Glutamatergic neuron (in vitro differentiated cells): ENCODE measurements around the gene TULP1. TPM values are rescaled to one million over a fixed set of nuclear protein-coding genes. Genes with fewer than 3 reads are reported as not detected.

ENCODE experiments used
- DNase-seq: peaks from one replicate; pipeline ENCODE4 v3.0.0; 2022
- H3K27ac Mint-ChIP-seq: one replicate; pipeline ENCODE4 v1.8.0; 2020; ENCODE audit warnings: mild to moderate bottlenecking, mixed read lengths, inconsistent platforms; ENCODE audit not compliant: unreplicated experiment
- H3K27me3 Mint-ChIP-seq: one replicate; pipeline ENCODE4 v1.8.0; 2020; ENCODE audit warnings: mild to moderate bottlenecking, moderate library complexity, mixed read lengths, inconsistent platforms; ENCODE audit not compliant: unreplicated experiment
- H3K36me3 Mint-ChIP-seq: one replicate; pipeline ENCODE4 v1.8.0; 2020; ENCODE audit warnings: mild to moderate bottlenecking, mixed read lengths, inconsistent platforms; ENCODE audit not compliant: unreplicated experiment
- H3K4me1 Mint-ChIP-seq: one replicate; pipeline ENCODE4 v1.8.0; 2020; ENCODE audit warnings: mild to moderate bottlenecking, low read depth, mixed read lengths, inconsistent platforms; ENCODE audit not compliant: unreplicated experiment
- H3K4me3 Mint-ChIP-seq: one replicate; pipeline ENCODE4 v1.8.0; 2020; ENCODE audit warnings: mild to moderate bottlenecking, mixed read lengths, inconsistent platforms; ENCODE audit not compliant: unreplicated experiment
- H3K9me3 Mint-ChIP-seq: one replicate; pipeline ENCODE4 v1.8.0; 2020; ENCODE audit warnings: mild to moderate bottlenecking, moderate library complexity, mixed read lengths, inconsistent platforms; ENCODE audit not compliant: unreplicated experiment
- CTCF ChIP-seq: fragments of 200-600 bp; sonication (generic); IDR thresholded peaks from one replicate; pipeline ENCODE4 v1.5.0; 2021; ENCODE audit not compliant: partially characterized antibody, unreplicated experiment
- total RNA-seq: library from RNA; stranded (reverse); fragmentation: NEBNext Ultra II Directional; extraction: Animal tissue kit (Norgen Biotek cat#: 25700); gene quantifications from one replicate; pipeline ENCODE4 v1.2.1, GENCODE V29; 2021; ENCODE audit not compliant: unreplicated experiment

The TULP1 gene
- total RNA-seq, 1 donor from 2014 or later: not detected

GRCh38 chr6:35492258-35492973 lies 20.3 kb downstream of the TULP1 start:
- Mint-ChIP-seq H3K4me3 (peak overlapping the region; percentile 80), H3K27me3 (peaks cover 10% of the 10 kb centered on the region), H3K36me3 (no peaks in the 10 kb centered on the region), H3K4me1 (peaks cover 48% of the 10 kb centered on the region), H3K27ac (peak overlapping the region; percentile 89), H3K9me3 (peaks cover 13% of the 10 kb centered on the region)
- peak; percentile 54 for DNase-seq
- TF ChIP-seq CTCF: no peak

GRCh38 chr6:35491558-35492257 lies 21.0 kb downstream of the TULP1 start:
- H3K27ac Mint-ChIP-seq: peak overlapping the region; percentile 100

GRCh38 chr6:35490821-35491557 lies 21.7 kb downstream of the TULP1 start:
- H3K9me3 Mint-ChIP-seq: peaks cover 15% of the 10 kb centered on the region
- TF ChIP-seq CTCF: no peak
- H3K36me3 Mint-ChIP-seq: no peaks in the 10 kb centered on the region
- peaks cover 10% of the 10 kb centered on the region for H3K27me3 Mint-ChIP-seq
- peak overlapping the region; percentile 100 for H3K27ac Mint-ChIP-seq
- H3K4me1 Mint-ChIP-seq: peaks cover 49% of the 10 kb centered on the region
- no peak for DNase-seq
- peak overlapping the region; percentile 73 for H3K4me3 Mint-ChIP-seq

More at GRCh38 chr6:35491558-35492257, 21.0 kb downstream of the TULP1 start:
- DNase-seq: peak; percentile 50
- Mint-ChIP-seq H3K36me3 (no peaks in the 10 kb centered on the region), H3K4me3 (peak overlapping the region; percentile 78), H3K27me3 (peaks cover 10% of the 10 kb centered on the region), H3K9me3 (peaks cover 15% of the 10 kb centered on the region), H3K4me1 (peaks cover 49% of the 10 kb centered on the region)
- TF ChIP-seq CTCF: no peak

- Mint-ChIP-seq H3K4me1 (peaks cover 47% of the 10 kb centered on the region), H3K27ac (peak overlapping the region; percentile 100), H3K4me3 (peak overlapping the region; percentile 73), H3K9me3 (peaks cover 15% of the 10 kb centered on the region), H3K27me3 (peaks cover 8% of the 10 kb centered on the region), H3K36me3 (no peaks in the 10 kb centered on the region)
- TF ChIP-seq CTCF: no peak
- DNase-seq: peak; percentile 85
These were observed 22.5 kb downstream of the TULP1 start for GRCh38 chr6:35489995-35490791.
